ENCODE measurements around the gene GAB1. TPM values are rescaled to one million over a fixed set of nuclear protein-coding genes. Genes with fewer than 3 reads are reported as not detected.

Gene GAB1
- total and polyA plus RNA-seq, 2 of the 13 experiments (the other 11 are each of a cell fraction or from before 2014, with no cell fraction given): 8.7 to 14.7 TPM

- TF ChIP-seq SIN3B (IDR thresholded peaks at IDR 0.05; ENCODE audit: low read length) (no peak), TEAD2 (CRISPR knock-in tag; IDR thresholded peaks at IDR 0.05) (no peak), NRL (CRISPR knock-in tag; IDR thresholded peaks at IDR 0.05; ENCODE audit: borderline replicate concordance) (no peak), ELF4 (CRISPR knock-in tag; IDR thresholded peaks at IDR 0.05; ENCODE audit: borderline replicate concordance) (no peak), GABPA (IDR thresholded peaks at IDR 0.05; ENCODE audit: low read depth, low read length) (no peak), GABPA (CRISPR knock-in tag; IDR thresholded peaks at IDR 0.05; ENCODE audit: low read depth) (no peak), PCBP2 (optimal IDR thresholded peaks at IDR 0.05; ENCODE audit: low read depth, low read length, poor library complexity, severe bottlenecking) (no peak), ZNF564 (CRISPR knock-in tag; IDR thresholded peaks at IDR 0.05) (no peak), ZNF792 (CRISPR knock-in tag; IDR thresholded peaks at IDR 0.05) (no peak), GMEB2 (CRISPR knock-in tag; IDR thresholded peaks at IDR 0.05; ENCODE audit: low read depth) (no peak), FOXO4 (CRISPR knock-in tag; conservative IDR thresholded peaks at IDR 0.05) (no peak), ARNT (IDR thresholded peaks at IDR 0.05) (no peak), STAT5B (CRISPR knock-in tag; IDR thresholded peaks at IDR 0.05) (no peak), GTF3A (CRISPR knock-in tag; conservative IDR thresholded peaks at IDR 0.05) (no peak), IKZF4 (CRISPR knock-in tag; IDR thresholded peaks at IDR 0.05; ENCODE audit: borderline replicate concordance, low read depth, not compliant biosample characterization) (no peak), HNF4A (CRISPR knock-in tag; IDR thresholded peaks at IDR 0.05) (peak; percentile 96), FOXP1 (IDR thresholded peaks at IDR 0.05) (no peak), FOXP1 (CRISPR knock-in tag; IDR thresholded peaks at IDR 0.05) (0 out of 2 replicates have a peak, but pooled peaks have one; percentile 12), ZSCAN29 (CRISPR knock-in tag; conservative IDR thresholded peaks at IDR 0.05) (no peak), CHD4 (IDR thresholded peaks at IDR 0.05; ENCODE audit: borderline replicate concordance, low read length) (no peak), SPEN (CRISPR knock-in tag; IDR thresholded peaks at IDR 0.05; ENCODE audit: low read depth) (no peak), SNAPC5 (CRISPR knock-in tag; IDR thresholded peaks at IDR 0.05; ENCODE audit: borderline replicate concordance) (no peak), ZFAT (CRISPR knock-in tag; conservative IDR thresholded peaks at IDR 0.05) (no peak), POLR2A (IDR thresholded peaks at IDR 0.05; ENCODE audit: insufficient read depth in 1 of 2, low read depth in 2 of 2, low read length in 2 of 2) (peak in 1 of 2 experiments; percentile 50; a peak in 1 of 4 replicates), ZNF24 (IDR thresholded peaks at IDR 0.05) (no peak), ZNF543 (CRISPR knock-in tag; IDR thresholded peaks at IDR 0.05) (peak; percentile 85; the same call in 1 of the 2 replicates), THRA (CRISPR knock-in tag; IDR thresholded peaks at IDR 0.05; ENCODE audit: borderline replicate concordance) (no peak), NCOA5 (CRISPR knock-in tag; IDR thresholded peaks at IDR 0.05) (no peak)
These were observed 1.1 kb downstream of the GAB1 start (continued) for GRCh38 chr4:143337600-143338287.
